Urinary bladder (tissue), 4 donors: ENCODE measurements around the gene ERMP1. TPM values are rescaled to one million over a fixed set of nuclear protein-coding genes. Genes with fewer than 3 reads are reported as not detected.
"Not testable (repeated sequence)": the region's sequence is repeated elsewhere in the genome, so short reads cannot be mapped to it uniquely, and the experiment has no call there.

Experiments used
- DNase-seq: peaks from one replicate; pipeline ENCODE4 v3.0.0-alpha.2; 2015; ENCODE audit errors: extremely low spot score
- H3K27ac ChIP-seq: one replicate; pipeline ENCODE4 v1.5.1; 2013; ENCODE audit warnings: low read depth, mild to moderate bottlenecking, moderate library complexity
- H3K36me3 ChIP-seq: one replicate; pipeline ENCODE4 v1.6.1; 2013; ENCODE audit warnings: mild to moderate bottlenecking, moderate library complexity; ENCODE audit not compliant: insufficient read depth
- H3K4me1 ChIP-seq: one replicate; pipeline ENCODE4 v1.6.1; 2013; ENCODE audit warnings: mild to moderate bottlenecking, moderate library complexity; ENCODE audit not compliant: insufficient read depth
- H3K4me3 ChIP-seq: one replicate; pipeline ENCODE4 v1.5.1; 2013; ENCODE audit warnings: low read depth, low read length
- WGBS: extraction: QIAGEN DNeasy Blood & Tissue Kit; methylation state at CpG from one replicate; pipeline ENCODE4 v1.1.7; 2013; 5-methylcytosine and 5-hydroxymethylcytosine counted together
- polyA plus RNA-seq: library from polyadenylated mRNA; stranded (reverse); fragments of 200-250 nt; gene quantifications from one replicate; pipeline ENCODE4 v1.2.3, GENCODE V29; 2013
- total RNA-seq: library from RNA; depleted of rRNA; stranded (reverse); fragments of >200 nt; gene quantifications from one replicate; pipeline ENCODE4 v1.2.3, GENCODE V29; 2014
- donor health status: healthy with polysubstance abuse.
- donor health status: healthy.

Gene ERMP1
- total and polyA plus RNA-seq, 2 donors, result 12.0 to 40.0 TPM

DNA sequence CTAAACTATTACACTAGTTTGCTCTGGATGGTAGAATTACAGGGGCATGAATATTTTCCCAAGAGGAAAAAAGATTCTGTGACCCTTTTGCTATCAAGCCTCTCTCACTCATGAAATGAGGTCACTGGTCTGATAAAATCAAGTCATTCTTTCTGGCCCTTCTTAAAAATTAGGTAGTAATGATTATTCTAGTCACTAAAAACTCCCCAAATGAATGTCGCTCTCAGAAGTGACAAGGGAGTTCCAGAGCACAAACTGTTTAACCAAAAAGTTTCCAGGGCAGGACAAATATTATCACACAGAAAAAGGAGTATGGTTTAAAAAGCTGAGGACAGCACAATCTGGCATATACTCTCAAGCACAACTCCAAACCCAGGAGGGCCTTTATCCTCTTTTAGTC, 12.5 kb downstream of the ERMP1 start:
- Histone ChIP-seq H3K4me3 (no peak overlapping the region), H3K36me3 (peaks cover 2% of the 10 kb centered on the region), H3K27ac (no peak overlapping the region), H3K4me1 (no peaks in the 10 kb centered on the region)
- 86% methylated on average over 1 of the region's 1 CpG for WGBS
- DNase-seq, result no peak

- peaks cover 2% of the 10 kb centered on the region for H3K36me3 ChIP-seq
- DNase-seq, result no peak
- H3K4me1 ChIP-seq, result no peaks in the 10 kb centered on the region
- 82% methylated on average over 6 of the region's 6 CpGs for WGBS
- H3K27ac ChIP-seq, result no peak overlapping the region
- no peak overlapping the region for H3K4me3 ChIP-seq
Measured at GRCh38 chr9:5819174-5819573, 13.7 kb downstream of the ERMP1 start.

DNA sequence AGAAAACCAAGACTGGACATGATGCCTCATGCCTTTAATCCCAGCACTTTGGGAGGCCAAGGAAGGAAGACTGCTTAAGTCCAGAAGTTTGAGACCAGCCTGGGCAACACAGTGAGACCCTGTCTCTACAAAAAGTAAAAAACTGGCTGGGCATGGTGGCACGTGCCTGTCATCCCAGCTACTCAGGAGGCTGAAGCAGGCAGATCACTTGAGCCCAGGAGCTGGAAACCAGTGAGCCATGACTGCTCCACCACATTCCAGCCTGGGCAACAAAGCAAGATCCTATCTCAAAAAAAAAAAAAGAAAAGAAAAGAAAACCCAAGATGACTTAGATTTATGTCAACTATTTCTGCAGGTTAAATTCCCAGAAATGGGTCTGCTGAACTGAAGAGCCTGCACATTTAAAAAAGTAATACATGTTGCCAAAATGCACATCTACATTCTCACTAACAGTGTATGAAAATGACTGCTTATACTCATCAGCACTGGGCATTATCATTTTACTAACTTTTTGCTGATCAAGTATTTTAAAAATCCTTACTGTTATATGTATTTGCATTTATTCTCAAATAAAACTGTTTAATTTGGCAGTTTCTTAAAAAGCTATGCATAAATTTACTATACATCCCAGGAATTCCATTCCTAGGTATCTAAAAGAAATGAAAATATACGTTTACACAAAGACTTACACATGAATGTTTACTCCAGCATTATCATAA, 14.3 kb downstream of the ERMP1 start:
- Histone ChIP-seq H3K27ac (no peak overlapping the region), H3K36me3 (peaks cover 4% of the 10 kb centered on the region), H3K4me1 (no peaks in the 10 kb centered on the region), H3K4me3 (no peak overlapping the region)
- DNase-seq, result no peak
- WGBS, result 79% methylated on average over 2 of the region's 2 CpGs

DNA sequence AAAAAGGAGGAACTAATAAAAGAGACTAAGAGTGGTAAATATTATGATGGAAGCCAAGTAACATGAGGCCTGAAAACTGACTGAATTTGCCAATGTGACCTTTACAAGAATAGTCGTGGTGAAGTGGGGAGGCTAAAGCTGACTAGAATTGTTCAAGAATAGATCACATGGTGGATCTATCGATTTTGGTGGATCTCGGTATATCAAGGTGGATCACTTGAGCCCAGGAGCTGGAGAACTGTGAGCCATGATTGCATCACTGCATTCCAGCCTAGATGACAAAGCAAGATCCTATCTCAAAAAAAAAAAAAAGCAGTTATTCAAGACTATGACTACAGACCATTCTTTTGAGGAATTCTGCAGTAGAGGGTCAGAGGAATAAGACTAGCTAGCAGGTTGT, 15.1 kb downstream of the ERMP1 start:
- Histone ChIP-seq H3K27ac (peak overlapping the region; percentile 5), H3K36me3 (peaks cover 4% of the 10 kb centered on the region), H3K4me1 (no peaks in the 10 kb centered on the region), H3K4me3 (no peak overlapping the region)
- DNase-seq, result no peak
- WGBS, result 87% methylated on average over 3 of the region's 3 CpGs

DNA sequence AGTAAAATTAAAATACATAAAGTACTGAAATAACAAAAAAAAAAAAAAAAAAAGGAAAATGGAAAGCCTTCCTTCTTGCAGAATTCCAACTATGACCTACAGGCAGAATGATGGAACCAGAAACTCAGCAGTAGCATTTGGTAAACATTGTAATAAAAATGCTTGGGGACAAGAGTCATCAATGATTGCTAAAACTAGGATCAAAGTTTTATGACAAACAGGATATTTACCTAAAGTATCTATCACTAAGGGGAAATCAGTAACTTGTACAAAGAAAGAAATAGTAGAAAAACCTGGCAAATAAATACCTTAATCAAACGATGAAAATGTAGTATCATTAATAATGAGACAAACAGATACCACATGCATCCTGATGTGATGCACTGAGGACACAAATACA, 17.5 kb downstream of the ERMP1 start:
- H3K4me3 ChIP-seq, result no peak overlapping the region
- H3K4me1 ChIP-seq, result no peaks in the 10 kb centered on the region
- 75% methylated on average over 1 of the region's 1 CpG for WGBS
- H3K36me3 ChIP-seq, result peaks cover 2% of the 10 kb centered on the region
- no peak overlapping the region for H3K27ac ChIP-seq
- no peak for DNase-seq

- 92% methylated on average over 3 of the region's 3 CpGs for WGBS
- H3K36me3 ChIP-seq, result peaks cover 2% of the 10 kb centered on the region
- no peak for DNase-seq
- no peaks in the 10 kb centered on the region for H3K4me1 ChIP-seq
- H3K4me3 ChIP-seq, result no peak overlapping the region
- H3K27ac ChIP-seq, result no peak overlapping the region
Measured at GRCh38 chr9:5813824-5814223, 19.1 kb downstream of the ERMP1 start.

- Histone ChIP-seq H3K4me3 (no peak overlapping the region), H3K36me3 (peaks cover 5% of the 10 kb centered on the region), H3K27ac (no peak overlapping the region), H3K4me1 (no peaks in the 10 kb centered on the region)
- no peak for DNase-seq
- 92% methylated on average over 1 of the region's 1 CpG for WGBS
Measured at GRCh38 chr9:5811751-5812150, 21.2 kb downstream of the ERMP1 start.

DNA sequence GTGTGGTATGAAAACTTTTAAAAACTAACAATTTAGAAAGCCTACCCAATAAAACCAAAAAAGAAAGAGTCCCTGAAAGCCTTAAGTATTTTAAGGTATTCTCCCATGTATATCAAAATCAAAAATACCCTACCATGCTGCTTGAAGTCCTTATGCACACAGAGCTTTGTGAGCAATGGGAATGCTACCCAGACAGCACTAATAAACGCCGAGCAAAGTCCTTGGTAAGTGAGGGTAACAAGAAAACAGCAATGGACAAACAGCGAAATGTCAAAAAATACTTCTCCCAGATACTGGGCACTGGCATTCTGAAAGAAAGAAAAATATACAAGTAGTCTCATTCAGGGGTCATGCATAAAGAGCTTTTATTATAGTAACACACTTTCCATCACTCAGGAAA, 27.4 kb downstream of the ERMP1 start:
- Histone ChIP-seq H3K4me1 (no peaks in the 10 kb centered on the region), H3K36me3 (peaks cover 6% of the 10 kb centered on the region), H3K27ac (no peak overlapping the region), H3K4me3 (no peak overlapping the region)
- no peak for DNase-seq
- WGBS, result 83% methylated on average over 3 of the region's 3 CpGs

- no peak overlapping the region for H3K4me3 ChIP-seq
- H3K27ac ChIP-seq, result no peak overlapping the region
- no peaks in the 10 kb centered on the region for H3K4me1 ChIP-seq
- WGBS, result 75% methylated on average over 3 of the region's 3 CpGs
- H3K36me3 ChIP-seq, result peaks cover 2% of the 10 kb centered on the region
- no peak for DNase-seq
Measured at GRCh38 chr9:5801739-5802113, 31.2 kb downstream of the ERMP1 start.

DNA sequence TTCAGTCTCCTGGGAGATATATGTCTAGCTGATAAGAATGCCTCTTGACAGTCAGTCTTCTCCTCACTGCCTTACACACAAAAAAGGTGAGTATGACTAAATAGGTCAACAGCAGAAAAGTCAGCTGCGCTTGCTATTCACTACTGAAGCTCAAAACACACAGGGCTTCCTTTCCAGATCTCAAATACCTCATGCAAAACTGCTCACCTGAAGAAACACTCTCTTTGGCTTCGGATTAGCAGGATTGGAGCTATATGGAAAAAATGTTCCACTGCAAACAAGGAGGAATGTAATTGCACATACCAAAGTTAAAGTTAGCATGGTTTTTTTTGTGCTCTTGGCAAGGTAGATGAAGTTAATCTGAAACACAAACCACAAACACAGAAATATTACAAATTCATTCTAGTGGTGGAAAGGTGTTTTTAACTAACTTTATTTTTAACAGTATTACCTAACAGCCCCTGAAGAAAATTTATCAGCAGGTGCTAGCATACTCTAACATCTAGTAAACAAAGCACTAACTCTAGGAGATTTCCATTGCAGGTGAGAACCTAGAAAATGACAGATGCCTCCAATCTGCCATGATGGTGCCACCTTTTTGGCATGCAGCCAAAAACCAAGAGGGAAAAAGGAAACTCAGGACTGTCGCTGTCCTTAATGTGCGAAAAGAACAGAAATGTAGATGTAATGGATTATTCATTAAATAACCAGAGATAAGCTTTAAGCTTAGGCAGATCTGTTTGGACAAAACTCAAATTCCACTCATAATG, 31.8 kb downstream of the ERMP1 start:
- 85% methylated on average over 4 of the region's 4 CpGs for WGBS
- H3K27ac ChIP-seq, result no peak overlapping the region

GRCh38 chr9:5800378-5800777, 32.5 kb downstream of the ERMP1 start:
- not testable (repeated sequence) for DNase-seq, H3K27ac ChIP-seq, H3K36me3 ChIP-seq, H3K4me3 ChIP-seq, H3K4me1 ChIP-seq
- 88% methylated on average over 7 of the region's 7 CpGs for WGBS

More for the DNA sequence above, 31.8 kb downstream of the ERMP1 start:
- Histone ChIP-seq H3K36me3 (peaks cover 2% of the 10 kb centered on the region), H3K4me1 (no peaks in the 10 kb centered on the region), H3K4me3 (no peak overlapping the region)
- DNase-seq, result no peak

DNA sequence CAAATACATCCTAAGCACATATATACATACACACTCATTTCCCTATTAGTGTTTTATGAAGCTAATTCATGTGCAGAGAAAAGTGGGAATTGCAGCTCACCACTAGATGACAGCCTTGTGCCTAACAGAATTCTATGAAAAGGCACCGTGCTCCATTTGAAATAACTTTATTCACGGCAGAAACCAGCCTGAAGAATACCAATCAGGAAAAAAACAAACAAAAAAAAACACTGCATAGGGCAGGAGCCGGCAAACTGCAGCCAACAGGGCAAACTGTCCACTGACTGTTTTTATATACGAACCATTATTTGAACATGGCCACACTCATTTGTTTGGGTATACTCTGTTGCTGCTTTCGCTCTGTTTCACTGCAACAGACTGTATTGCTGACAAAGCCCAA, 33.6 kb downstream of the ERMP1 start:
- Histone ChIP-seq H3K4me3 (no peak overlapping the region), H3K4me1 (no peaks in the 10 kb centered on the region), H3K36me3 (peaks cover 2% of the 10 kb centered on the region), H3K27ac (no peak overlapping the region)
- 16% methylated on average over 5 of the region's 5 CpGs for WGBS
- peak; percentile 23 for DNase-seq

GRCh38 chr9:5798581-5798980, 34.3 kb downstream of the ERMP1 start:
- Histone ChIP-seq H3K4me3 (no peak overlapping the region), H3K4me1 (no peaks in the 10 kb centered on the region), H3K27ac (no peak overlapping the region), H3K36me3 (peaks cover 2% of the 10 kb centered on the region)
- 69% methylated on average over 2 of the region's 2 CpGs for WGBS
- no peak for DNase-seq

DNA sequence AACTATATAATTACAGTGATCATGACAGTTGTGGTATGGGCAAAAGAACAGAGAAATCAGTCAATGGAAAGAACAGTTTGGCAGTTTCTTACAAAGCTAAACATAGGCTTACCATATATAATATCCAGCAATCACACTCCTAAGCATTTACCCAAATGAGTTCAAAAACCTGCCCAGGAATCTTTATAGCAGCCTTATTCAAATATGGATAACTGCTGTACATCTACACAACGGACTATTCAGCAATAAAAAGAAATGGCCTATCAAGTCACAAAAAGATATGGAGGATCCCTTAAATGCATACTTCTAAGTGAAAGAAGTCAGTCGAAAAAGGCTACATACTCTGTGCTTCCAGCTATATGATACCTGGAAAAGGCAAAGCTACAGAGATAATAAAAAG, 36.6 kb downstream of the ERMP1 start:
- no peak for DNase-seq
- H3K4me1 ChIP-seq, result no peaks in the 10 kb centered on the region
- no peak overlapping the region for H3K4me3 ChIP-seq
- WGBS, result 92% methylated on average over 2 of the region's 2 CpGs
- peaks cover 2% of the 10 kb centered on the region for H3K36me3 ChIP-seq
- no peak overlapping the region for H3K27ac ChIP-seq
